HepG2 (cell line): ENCODE results near the gene ZFPM1. TPM values are rescaled to one million over a fixed set of nuclear protein-coding genes. Genes with fewer than 3 reads are reported as not detected.

Experiments
- ARNTL ChIP-seq: sonication (generic); formaldehyde crosslinking; IDR thresholded peaks from 2 replicates; pipeline ENCODE4 v1.4.0; 2020; ENCODE audit warnings: mild to moderate bottlenecking, missing genetic modification reagents
- EED ChIP-seq: sonication (generic); formaldehyde crosslinking; IDR thresholded peaks from 2 replicates; pipeline ENCODE4 v1.5.0; 2020; ENCODE audit warnings: mild to moderate bottlenecking, missing genetic modification reagents
- ERF ChIP-seq: IDR thresholded peaks from 2 replicates; pipeline ENCODE4 v1.6.1; 2018; ENCODE audit warnings: missing biosample characterization, missing genetic modification reagents
- EZH2 ChIP-seq: conservative IDR thresholded peaks from 2 replicates; pipeline ENCODE4 v1.6.1; 2012; ENCODE audit warnings: mild to moderate bottlenecking, low read depth, low read length, moderate library complexity
- GABPB1 ChIP-seq: IDR thresholded peaks from 2 replicates; pipeline ENCODE4 v1.6.1; 2016; ENCODE audit warnings: mild to moderate bottlenecking, missing genetic modification reagents, moderate library complexity, missing compliant biosample characterization
- HHEX ChIP-seq: IDR thresholded peaks from 2 replicates; pipeline ENCODE4 v1.6.1; 2016; ENCODE audit warnings: control low read depth
- KDM2A ChIP-seq: sonication (generic); formaldehyde crosslinking; IDR thresholded peaks from 2 replicates; pipeline ENCODE4 v1.4.0; 2020; ENCODE audit warnings: low read depth, missing genetic modification reagents, borderline replicate concordance
- KLF12 ChIP-seq: sonication (generic); formaldehyde crosslinking; IDR thresholded peaks from 2 replicates; pipeline ENCODE4 v1.4.0; 2020; ENCODE audit warnings: missing genetic modification reagents, borderline replicate concordance
- LCORL ChIP-seq, 2 experiments: fragments of 450-650 bp in 1 of 2; sonication (generic) in 1 of 2; formaldehyde crosslinking in 1 of 2; IDR thresholded peaks; 2 replicates each; pipeline versions ENCODE4 v1.5.0 to v1.6.1; 2017 to 2020; ENCODE audit warnings: antibody characterized with exemption in 1 of 2, missing genetic modification reagents in 1 of 2
- PITX1 ChIP-seq: sonication (generic); formaldehyde crosslinking; IDR thresholded peaks from 2 replicates; pipeline ENCODE4 v1.5.1; 2020; ENCODE audit warnings: mild to moderate bottlenecking, missing genetic modification reagents
- RELA ChIP-seq: sonication (generic); formaldehyde crosslinking; IDR thresholded peaks from 2 replicates; pipeline ENCODE4 v1.4.0; 2020; ENCODE audit warnings: missing genetic modification reagents
- SIX1 ChIP-seq: sonication (generic); formaldehyde crosslinking; IDR thresholded peaks from 2 replicates; pipeline ENCODE4 v1.4.0; 2020; ENCODE audit warnings: missing genetic modification reagents, borderline replicate concordance
- ZBTB7B ChIP-seq: sonication (generic); formaldehyde crosslinking; IDR thresholded peaks from 2 replicates; pipeline ENCODE4 v1.4.0; 2020; ENCODE audit warnings: missing genetic modification reagents
- ZFP82 ChIP-seq: sonication (generic); formaldehyde crosslinking; IDR thresholded peaks from 2 replicates; pipeline ENCODE4 v1.5.1; 2020; ENCODE audit warnings: mild to moderate bottlenecking, missing genetic modification reagents, borderline replicate concordance
- ZKSCAN8 ChIP-seq: IDR thresholded peaks from 2 replicates; pipeline ENCODE4 v1.6.1; 2016; ENCODE audit warnings: borderline replicate concordance, missing genetic modification reagents, missing compliant biosample characterization
- ZMYM3 ChIP-seq: sonication (generic); formaldehyde crosslinking; IDR thresholded peaks from 2 replicates; pipeline ENCODE4 v1.5.1; 2020; ENCODE audit warnings: mild to moderate bottlenecking, missing genetic modification reagents
- ZNF235 ChIP-seq: sonication (generic); formaldehyde crosslinking; IDR thresholded peaks from 2 replicates; pipeline ENCODE4 v1.8.1; 2023; ENCODE audit warnings: mild to moderate bottlenecking, missing genetic modification reagents, borderline replicate concordance
- ZNF292 ChIP-seq: sonication (generic); formaldehyde crosslinking; IDR thresholded peaks from 2 replicates; pipeline ENCODE4 v1.8.1; 2022; ENCODE audit warnings: mild to moderate bottlenecking, low read depth, missing genetic modification reagents, borderline replicate concordance
- ZNF350 ChIP-seq: sonication (generic); formaldehyde crosslinking; IDR thresholded peaks from 2 replicates; pipeline ENCODE4 v1.4.0; 2020; ENCODE audit warnings: mild to moderate bottlenecking, low read depth, missing genetic modification reagents, borderline replicate concordance
- ZNF430 ChIP-seq: sonication (generic); formaldehyde crosslinking; IDR thresholded peaks from 2 replicates; pipeline ENCODE4 v1.9.0; 2021; ENCODE audit warnings: mild to moderate bottlenecking, missing genetic modification reagents
- ZNF563 ChIP-seq: sonication (generic); formaldehyde crosslinking; IDR thresholded peaks from 2 replicates; pipeline ENCODE4 v1.8.0; 2022; ENCODE audit warnings: mild to moderate bottlenecking, moderate library complexity, missing genetic modification reagents
- ZNF7 ChIP-seq: IDR thresholded peaks from 2 replicates; pipeline ENCODE4 v1.6.1; 2016; ENCODE audit warnings: missing biosample characterization, missing genetic modification reagents
- ZNF737 ChIP-seq: sonication (generic); formaldehyde crosslinking; IDR thresholded peaks from 2 replicates; pipeline ENCODE4 v1.5.0; 2020; ENCODE audit warnings: missing genetic modification reagents, mild to moderate bottlenecking, borderline replicate concordance
- ZNF792 ChIP-seq: IDR thresholded peaks from 2 replicates; pipeline ENCODE4 v1.6.1; 2016
- polyA plus RNA-seq, 8 experiments: library from polyadenylated mRNA; depleted of rRNA in 3 of 8; stranded (reverse) in 7 of 8; unstranded in 1 of 8; fragments of >200 nt; fragmentation: Illumina TruSeq in 4 of 8; extraction: Trizol in 4 of 8; gene quantifications; 2 replicates each; pipeline versions ENCODE4 v1.2.1 to v1.2.3, GENCODE V29; 2011 to 2016; ENCODE audit warnings: low read depth in 4 of 8, missing spikeins in 1 of 8, mixed read lengths in 1 of 8; ENCODE audit not compliant: insufficient read depth in 1 of 8
- total RNA-seq, 5 experiments: library from RNA; depleted of rRNA; stranded (reverse); fragments of >200 nt; fragmentation: Illumina TruSeq; extraction: Trizol; gene quantifications; 2 replicates each; pipeline ENCODE4 v1.2.3, GENCODE V29; 2016; ENCODE audit warnings: low read depth in 1 of 5
- TF ChIP-seq, protein P1 (sequence below): IDR thresholded peaks from 2 replicates; pipeline ENCODE4 v1.6.1; 2016; ENCODE audit warnings: low read depth
- TF ChIP-seq, protein P2 (sequence below), 2 experiments: IDR thresholded peaks; 2 replicates each; pipeline ENCODE4 v1.6.1; 2011 to 2012; ENCODE audit warnings: low read length in 2 of 2, borderline replicate concordance in 1 of 2, low read depth in 1 of 2, mild to moderate bottlenecking in 1 of 2, moderate library complexity in 1 of 2

ZFPM1 gene
- total and polyA plus RNA-seq, 2 of the 13 experiments (the other 11 are each of a cell fraction or from before 2014, with no cell fraction given): 1.3 to 3.8 TPM

- TF ChIP-seq RELA (no peak), ZNF7 (CRISPR knock-in tag) (no peak), EED (CRISPR knock-in tag) (no peak), KLF12 (no peak), ARNTL (CRISPR knock-in tag) (no peak), ZNF563 (CRISPR knock-in tag) (no peak; the same call in 1 of the 2 replicates), ZBTB7B (no peak), ZNF792 (CRISPR knock-in tag) (no peak), HHEX (CRISPR knock-in tag) (no peak), GABPB1 (no peak), ZNF737 (CRISPR knock-in tag) (no peak), ZKSCAN8 (CRISPR knock-in tag) (no peak), SIX1 (no peak), ZNF430 (no peak; the same call in 1 of the 2 replicates), ZMYM3 (CRISPR knock-in tag) (0 out of 2 replicates have a peak, but pooled peaks have one; percentile 26), ZNF235 (CRISPR knock-in tag) (no peak), ZFP82 (CRISPR knock-in tag) (no peak), PITX1 (CRISPR knock-in tag) (no peak), ZNF350 (CRISPR knock-in tag) (peak; percentile 50; the same call in 1 of the 2 replicates), LCORL (IDR thresholded peaks at IDR 0.05) (no peak), LCORL (CRISPR knock-in tag; IDR thresholded peaks at IDR 0.05) (0 out of 2 replicates have a peak, but pooled peaks have one; percentile 53), EZH2 (peak; percentile 79; the same call in 1 of the 2 replicates), KDM2A (CRISPR knock-in tag) (peak; percentile 34; the same call in 1 of the 2 replicates), ERF (CRISPR knock-in tag) (no peak), ZNF292 (CRISPR knock-in tag) (no peak)
- TF ChIP-seq, protein P1, sequence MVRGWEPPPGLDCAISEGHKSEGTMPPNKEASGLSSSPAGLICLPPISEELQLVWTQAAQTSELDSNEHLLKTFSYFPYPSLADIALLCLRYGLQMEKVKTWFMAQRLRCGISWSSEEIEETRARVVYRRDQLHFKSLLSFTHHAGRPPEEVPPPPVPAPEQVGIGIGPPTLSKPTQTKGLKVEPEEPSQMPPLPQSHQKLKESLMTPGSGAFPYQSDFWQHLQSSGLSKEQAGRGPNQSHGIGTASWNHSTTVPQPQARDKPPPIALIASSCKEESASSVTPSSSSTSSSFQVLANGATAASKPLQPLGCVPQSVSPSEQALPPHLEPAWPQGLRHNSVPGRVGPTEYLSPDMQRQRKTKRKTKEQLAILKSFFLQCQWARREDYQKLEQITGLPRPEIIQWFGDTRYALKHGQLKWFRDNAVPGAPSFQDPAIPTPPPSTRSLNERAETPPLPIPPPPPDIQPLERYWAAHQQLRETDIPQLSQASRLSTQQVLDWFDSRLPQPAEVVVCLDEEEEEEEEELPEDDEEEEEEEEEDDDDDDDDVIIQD (CRISPR knock-in tag): 0 out of 2 replicates have a peak, but pooled peaks have one; percentile 42
- TF ChIP-seq, protein P2, sequence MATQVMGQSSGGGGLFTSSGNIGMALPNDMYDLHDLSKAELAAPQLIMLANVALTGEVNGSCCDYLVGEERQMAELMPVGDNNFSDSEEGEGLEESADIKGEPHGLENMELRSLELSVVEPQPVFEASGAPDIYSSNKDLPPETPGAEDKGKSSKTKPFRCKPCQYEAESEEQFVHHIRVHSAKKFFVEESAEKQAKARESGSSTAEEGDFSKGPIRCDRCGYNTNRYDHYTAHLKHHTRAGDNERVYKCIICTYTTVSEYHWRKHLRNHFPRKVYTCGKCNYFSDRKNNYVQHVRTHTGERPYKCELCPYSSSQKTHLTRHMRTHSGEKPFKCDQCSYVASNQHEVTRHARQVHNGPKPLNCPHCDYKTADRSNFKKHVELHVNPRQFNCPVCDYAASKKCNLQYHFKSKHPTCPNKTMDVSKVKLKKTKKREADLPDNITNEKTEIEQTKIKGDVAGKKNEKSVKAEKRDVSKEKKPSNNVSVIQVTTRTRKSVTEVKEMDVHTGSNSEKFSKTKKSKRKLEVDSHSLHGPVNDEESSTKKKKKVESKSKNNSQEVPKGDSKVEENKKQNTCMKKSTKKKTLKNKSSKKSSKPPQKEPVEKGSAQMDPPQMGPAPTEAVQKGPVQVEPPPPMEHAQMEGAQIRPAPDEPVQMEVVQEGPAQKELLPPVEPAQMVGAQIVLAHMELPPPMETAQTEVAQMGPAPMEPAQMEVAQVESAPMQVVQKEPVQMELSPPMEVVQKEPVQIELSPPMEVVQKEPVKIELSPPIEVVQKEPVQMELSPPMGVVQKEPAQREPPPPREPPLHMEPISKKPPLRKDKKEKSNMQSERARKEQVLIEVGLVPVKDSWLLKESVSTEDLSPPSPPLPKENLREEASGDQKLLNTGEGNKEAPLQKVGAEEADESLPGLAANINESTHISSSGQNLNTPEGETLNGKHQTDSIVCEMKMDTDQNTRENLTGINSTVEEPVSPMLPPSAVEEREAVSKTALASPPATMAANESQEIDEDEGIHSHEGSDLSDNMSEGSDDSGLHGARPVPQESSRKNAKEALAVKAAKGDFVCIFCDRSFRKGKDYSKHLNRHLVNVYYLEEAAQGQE (IDR thresholded peaks at IDR 0.05; ENCODE audit: borderline replicate concordance in 1 of 2, low read depth in 1 of 2, low read length in 2 of 2): peak in 1 of 2 experiments; percentile 73; a peak in 3 of 4 replicates
Measured at GRCh38 chr16:88558457-88559442, 105.7 kb downstream of the ZFPM1 start (continued).
